H9 (cell line): ENCODE data around the gene EPO. TPM values are rescaled to one million over a fixed set of nuclear protein-coding genes. Genes with fewer than 3 reads are reported as not detected.

Source experiments
- DNase-seq: peaks from one replicate; pipeline ENCODE4 v3.0.0-alpha.2; 2017
- H2AFZ ChIP-seq: one replicate; pipeline ENCODE4 v1.6.1; 2013; ENCODE audit warnings: mild to moderate bottlenecking, low read length, control low read depth, moderate library complexity
- H2AK5ac ChIP-seq: 2 replicates; pipeline ENCODE4 v1.6.1; 2013; ENCODE audit warnings: low read length, control low read depth, mixed read lengths; ENCODE audit not compliant: insufficient read length
- H2BK120ac ChIP-seq: one replicate; pipeline ENCODE4 v1.6.1; 2013; ENCODE audit warnings: low read depth, mild to moderate bottlenecking, low read length, control low read depth, inconsistent platforms; ENCODE audit not compliant: poor library complexity, severe bottlenecking
- H2BK12ac ChIP-seq: 2 replicates; pipeline ENCODE4 v1.6.1; 2013; ENCODE audit warnings: low read length, control low read depth, mixed read lengths, low read depth; ENCODE audit not compliant: insufficient read length
- H2BK15ac ChIP-seq: 2 replicates; pipeline ENCODE4 v1.6.1; 2013; ENCODE audit warnings: low read depth, low read length, control low read depth
- H2BK20ac ChIP-seq: one replicate; pipeline ENCODE4 v1.6.1; 2013; ENCODE audit warnings: low read depth, mild to moderate bottlenecking, low read length, control low read depth, inconsistent platforms; ENCODE audit not compliant: poor library complexity, severe bottlenecking
- H2BK5ac ChIP-seq: 2 replicates; pipeline ENCODE4 v1.6.1; 2013; ENCODE audit warnings: low read length, control low read depth, mixed read lengths; ENCODE audit not compliant: insufficient read length
- H3K14ac ChIP-seq: 2 replicates; pipeline ENCODE4 v1.6.1; 2013; ENCODE audit warnings: low read length, control low read depth; ENCODE audit not compliant: insufficient read depth
- H3K18ac ChIP-seq: 2 replicates; pipeline ENCODE4 v1.6.1; 2013; ENCODE audit warnings: low read depth, mild to moderate bottlenecking, mixed read lengths, low read length, control low read depth; ENCODE audit not compliant: insufficient read length
- H3K23ac ChIP-seq: 2 replicates; pipeline ENCODE4 v1.6.1; 2013; ENCODE audit warnings: low read length, control low read depth, mixed read lengths, low read depth; ENCODE audit not compliant: insufficient read length
- H3K23me2 ChIP-seq: 2 replicates; pipeline ENCODE4 v1.6.1; 2013; ENCODE audit warnings: low read depth, mild to moderate bottlenecking, mixed read lengths, low read length, control low read depth; ENCODE audit not compliant: insufficient read length, poor library complexity, severe bottlenecking
- H3K27ac ChIP-seq: 2 replicates; pipeline ENCODE4 v1.5.1; 2013; ENCODE audit warnings: low read length, control low read depth, mixed read lengths, low read depth; ENCODE audit not compliant: insufficient read length
- H3K27me3 ChIP-seq: 2 replicates; pipeline ENCODE4 v1.6.1; 2013; ENCODE audit warnings: low read length, control low read depth, inconsistent platforms; ENCODE audit not compliant: insufficient read depth
- H3K4ac ChIP-seq: 2 replicates; pipeline ENCODE4 v1.6.1; 2013; ENCODE audit warnings: low read depth, mild to moderate bottlenecking, control low read depth, inconsistent platforms, low read length, moderate library complexity
- H3K4me1 ChIP-seq: 2 replicates; pipeline ENCODE4 v1.6.1; 2013; ENCODE audit warnings: low read length, control low read depth, inconsistent platforms; ENCODE audit not compliant: insufficient read depth
- H3K4me2 ChIP-seq: 2 replicates; pipeline ENCODE4 v1.6.1; 2013; ENCODE audit warnings: low read length, control low read depth, mixed read lengths; ENCODE audit not compliant: insufficient read length, insufficient read depth
- H3K56ac ChIP-seq: 2 replicates; pipeline ENCODE4 v1.6.1; 2013; ENCODE audit warnings: low read depth, mild to moderate bottlenecking, mixed read lengths, low read length, control low read depth; ENCODE audit not compliant: insufficient read length
- H3K79me1 ChIP-seq: 2 replicates; pipeline ENCODE4 v1.6.1; 2013; ENCODE audit warnings: low read depth, mild to moderate bottlenecking, moderate library complexity, low read length, control low read depth, inconsistent platforms; ENCODE audit not compliant: insufficient read depth, poor library complexity, severe bottlenecking
- H3K79me2 ChIP-seq: 2 replicates; pipeline ENCODE4 v1.6.1; 2013; ENCODE audit warnings: low read length, control low read depth, inconsistent platforms; ENCODE audit not compliant: insufficient read depth
- H3K9ac ChIP-seq: 2 replicates; pipeline ENCODE4 v1.6.1; 2013; ENCODE audit warnings: low read length, control low read depth, mixed read lengths; ENCODE audit not compliant: insufficient read length; ENCODE audit errors: extremely low read depth
- H3K9me3 ChIP-seq: one replicate; pipeline ENCODE4 v1.6.1; 2013; ENCODE audit warnings: low read depth, low read length, inconsistent platforms; ENCODE audit not compliant: control insufficient read depth
- H3T11ph ChIP-seq: one replicate; pipeline ENCODE4 v1.6.1; 2013; ENCODE audit warnings: mild to moderate bottlenecking, low read length, control low read depth, inconsistent platforms
- H4K20me1 ChIP-seq: one replicate; pipeline ENCODE4 v1.6.1; 2013; ENCODE audit not compliant: control insufficient read depth, insufficient read length, insufficient read depth
- H4K5ac ChIP-seq: 2 replicates; pipeline ENCODE4 v1.6.1; 2013; ENCODE audit warnings: low read depth, mild to moderate bottlenecking, mixed read lengths, low read length, control low read depth; ENCODE audit not compliant: insufficient read length
- H4K8ac ChIP-seq: replicated peaks from 2 replicates; pipeline ENCODE4 v1.6.1; 2013; ENCODE audit warnings: low read length, control low read depth, mixed read lengths, low read depth; ENCODE audit not compliant: insufficient read length
- H4K91ac ChIP-seq: 2 replicates; pipeline ENCODE4 v1.6.1; 2013; ENCODE audit warnings: low read depth, mild to moderate bottlenecking, moderate library complexity, mixed read lengths, low read length, control low read depth; ENCODE audit not compliant: insufficient read length
- H3K27ac Mint-ChIP-seq, 3 experiments: 2 replicates in 2 of 3; 3 replicates in 1 of 3; pipeline ENCODE4 v1.8.0; 2020 to 2021; ENCODE audit warnings: mixed read lengths in 3 of 3, mild to moderate bottlenecking in 1 of 3, moderate library complexity in 1 of 3
- H3K27me3 Mint-ChIP-seq: 2 replicates; pipeline ENCODE4 v1.8.0; 2021; ENCODE audit warnings: low read depth, mild to moderate bottlenecking, moderate library complexity, mixed read lengths
- H3K36me3 Mint-ChIP-seq, 3 experiments: 2 replicates in 2 of 3; 3 replicates in 1 of 3; pipeline ENCODE4 v1.8.0; 2020 to 2021; ENCODE audit warnings: low read depth in 3 of 3, mixed read lengths in 3 of 3; ENCODE audit not compliant: insufficient read depth in 1 of 3
- H3K4me1 Mint-ChIP-seq, 2 experiments: 2 replicates each; pipeline ENCODE4 v1.8.0; 2020; ENCODE audit warnings: mixed read lengths in 2 of 2
- H3K4me3 Mint-ChIP-seq, 2 experiments: 2 replicates in 1 of 2; 3 replicates in 1 of 2; pipeline ENCODE4 v1.8.0; 2020 to 2021; ENCODE audit warnings: mild to moderate bottlenecking in 2 of 2, mixed read lengths in 2 of 2, moderate library complexity in 1 of 2
- H3K9me3 Mint-ChIP-seq, 2 experiments: 2 replicates in 1 of 2; 3 replicates in 1 of 2; pipeline ENCODE4 v1.8.0; 2020; ENCODE audit warnings: mild to moderate bottlenecking in 2 of 2, mixed read lengths in 2 of 2, moderate library complexity in 1 of 2
- CTCF ChIP-seq: fragments of 200-600 bp; sonication (generic); conservative IDR thresholded peaks from 3 replicates; pipeline ENCODE4 v1.8.0; 2021; ENCODE audit warnings: antibody characterized with exemption, mild to moderate bottlenecking
- WGBS: extraction: QIAGEN DNeasy Blood & Tissue Kit; methylation state at CpG from one replicate; pipeline ENCODE4 v1.1.7; 2013; ENCODE audit warnings: missing lambda C conversion rate, low lambda C conversion rate, mixed read lengths; ENCODE audit not compliant: insufficient read length; ENCODE audit errors: extremely low coverage; 5-methylcytosine and 5-hydroxymethylcytosine counted together
- total RNA-seq: library from RNA; stranded (reverse); gene quantifications from 2 replicates; pipeline ENCODE4 v1.2.1, GENCODE V29; 2021

The EPO gene
- total RNA-seq, 1 experiment from 2014 or later, result 0.44 TPM

GRCh38 chr7:100764841-100765240, 44.6 kb downstream of the EPO start:
- H2BK20ac ChIP-seq, result no peak overlapping the region
- no peak overlapping the region for H2BK120ac ChIP-seq
- no peaks in the 10 kb centered on the region for H3K79me1 ChIP-seq
- H3K23me2 ChIP-seq, result no peaks in the 10 kb centered on the region
- no CpG with 5 or more reads among the region's 10 CpGs for WGBS
- Mint-ChIP-seq H3K4me3 (no peak overlapping the region), H3K9me3 (no peaks in the 10 kb centered on the region; a peak in 1 of 5 replicates), H3K27ac (peak overlapping the region in 1 of 3 experiments; percentile 36; a peak in 1 of 7 replicates), H3K36me3 (no peaks in the 10 kb centered on the region), H3K27me3 (peaks cover 14% of the 10 kb centered on the region), H3K4me1 (peaks cover 0 to 17% of the 10 kb centered on the region in 2 experiments; a peak in 2 of 4 replicates)
- no peak overlapping the region for H2BK15ac ChIP-seq
- no peak for DNase-seq
- no peak overlapping the region for H4K5ac ChIP-seq
- H2BK12ac ChIP-seq, result no peak overlapping the region
- H2AK5ac ChIP-seq, result no peak overlapping the region
- no peak overlapping the region for H3K14ac ChIP-seq
- H4K91ac ChIP-seq, result no peak overlapping the region
- H4K20me1 ChIP-seq, result no peaks in the 10 kb centered on the region
- H3K9me3 ChIP-seq, result no peaks in the 10 kb centered on the region
- H2BK5ac ChIP-seq, result no peak overlapping the region
- H3K9ac ChIP-seq, result no peak overlapping the region
- no peaks in the 10 kb centered on the region for H3K79me2 ChIP-seq
- H4K8ac ChIP-seq, result no peak overlapping the region
- H3K4ac ChIP-seq, result no peak overlapping the region
- no peak overlapping the region for H3K4me2 ChIP-seq
- no peak overlapping the region for H3K23ac ChIP-seq
- H3K56ac ChIP-seq, result no peak overlapping the region
- no peaks in the 10 kb centered on the region for H3K27me3 ChIP-seq
- no peak overlapping the region for H3T11ph ChIP-seq
- no peak overlapping the region for H3K27ac ChIP-seq
- H2AFZ ChIP-seq, result no peak overlapping the region
- no peaks in the 10 kb centered on the region for H3K4me1 ChIP-seq
- H3K18ac ChIP-seq, result no peak overlapping the region
- TF ChIP-seq CTCF, result no peak
